HEK293 (cell line): ENCODE measurements around the gene MRTFA.

Experiments
- CTCF ChIA-PET: fragments of 350-600 bp; formaldehyde crosslinking; extraction: SDS; loops from one replicate; lab custom pipeline; 2021; ENCODE audit warnings: antibody characterized with exemption; lab: Yijun Ruan, JAX
- POLR2A ChIA-PET: fragments of 300-600 bp; formaldehyde crosslinking; extraction: SDS; loops from one replicate; lab custom pipeline; 2020; ENCODE audit warnings: antibody characterized with exemption, inconsistent platforms; lab: Yijun Ruan, JAX
- H3K27ac ChIP-seq: fragments of 200-500 bp; sonication (Bioruptor generic); 2 replicates; pipeline ENCODE4 v1.5.1; 2014; ENCODE audit warnings: low read depth, low read length, control low read depth, inconsistent platforms; ENCODE audit errors: extremely low read depth
- H3K36me3 ChIP-seq, 2 experiments: fragments of 200-500 bp in 1 of 2; sonication (Bioruptor generic) in 1 of 2; 1 replicate in 1 of 2; 2 replicates in 1 of 2; pipeline ENCODE4 v1.5.1; 2014 to 2017; ENCODE audit warnings: inconsistent platforms in 2 of 2, low read length in 2 of 2; ENCODE audit not compliant: control insufficient read depth in 2 of 2, insufficient read depth in 1 of 2
- H3K4me1 ChIP-seq: fragments of 200-500 bp; sonication (Bioruptor generic); 2 replicates; pipeline ENCODE4 v1.5.1; 2014; ENCODE audit warnings: mild to moderate bottlenecking, low read length, inconsistent platforms; ENCODE audit not compliant: control insufficient read depth, insufficient read depth
- H3K4me3 ChIP-seq: 2 replicates; pipeline ENCODE4 v1.5.1; 2011; ENCODE audit warnings: low read depth, mild to moderate bottlenecking, control low read depth, low read length, moderate library complexity
- H3K9me3 ChIP-seq: fragments of 200-500 bp; sonication (Bioruptor generic); 2 replicates; pipeline ENCODE4 v1.5.1; 2014; ENCODE audit warnings: low read depth, low read length, inconsistent platforms; ENCODE audit not compliant: control insufficient read depth, insufficient read depth
- GLIS1 ChIP-seq: fragments of 450-650 bp; formaldehyde crosslinking; IDR thresholded peaks from 2 replicates; pipeline ENCODE4 v1.5.1; 2016; ENCODE audit warnings: missing biosample characterization, missing genetic modification characterization
- INSM2 ChIP-seq: fragments of 450-650 bp; formaldehyde crosslinking; IDR thresholded peaks from 2 replicates; pipeline ENCODE4 v1.5.1; 2016; ENCODE audit warnings: missing biosample characterization, missing genetic modification characterization
- KLF10 ChIP-seq: fragments of 450-650 bp; IDR thresholded peaks from 2 replicates; pipeline ENCODE4 v1.5.1; 2018; ENCODE audit warnings: missing biosample characterization, mild to moderate bottlenecking, missing genetic modification characterization
- PRDM4 ChIP-seq: fragments of 450-650 bp; formaldehyde crosslinking; IDR thresholded peaks from 2 replicates; pipeline ENCODE4 v1.5.1; 2017; ENCODE audit warnings: missing biosample characterization, missing genetic modification characterization
- SALL2 ChIP-seq: fragments of 450-650 bp; formaldehyde crosslinking; IDR thresholded peaks from 2 replicates; pipeline ENCODE4 v1.5.0; 2017; ENCODE audit warnings: missing biosample characterization, mild to moderate bottlenecking, missing genetic modification characterization, borderline replicate concordance
- YY2 ChIP-seq: fragments of 450-650 bp; formaldehyde crosslinking; IDR thresholded peaks from 2 replicates; pipeline ENCODE4 v1.5.1; 2016; ENCODE audit warnings: missing biosample characterization, missing genetic modification characterization
- ZBTB20 ChIP-seq: fragments of 450-650 bp; formaldehyde crosslinking; IDR thresholded peaks from 2 replicates; pipeline ENCODE4 v1.5.1; 2016; ENCODE audit warnings: missing biosample characterization, missing genetic modification characterization
- ZBTB7A ChIP-seq: fragments of 450-650 bp; formaldehyde crosslinking; IDR thresholded peaks from 2 replicates; pipeline ENCODE4 v1.5.1; 2016; ENCODE audit warnings: low read depth, missing biosample characterization, missing genetic modification characterization
- ZFHX2 ChIP-seq: fragments of 450-650 bp; formaldehyde crosslinking; conservative IDR thresholded peaks from 2 replicates; pipeline ENCODE4 v1.5.1; 2016; ENCODE audit warnings: missing biosample characterization, missing genetic modification characterization
- ZNF157 ChIP-seq: fragments of 450-650 bp; formaldehyde crosslinking; IDR thresholded peaks from 2 replicates; pipeline ENCODE4 v1.5.1; 2016; ENCODE audit warnings: missing biosample characterization, missing genetic modification characterization
- ZNF19 ChIP-seq: fragments of 450-650 bp; formaldehyde crosslinking; IDR thresholded peaks from 2 replicates; pipeline ENCODE4; 2016; ENCODE audit warnings: missing biosample characterization, missing genetic modification characterization, low read depth
- ZNF23 ChIP-seq: fragments of 450-650 bp; formaldehyde crosslinking; IDR thresholded peaks from 2 replicates; pipeline ENCODE4 v1.5.1; 2016; ENCODE audit warnings: missing biosample characterization, missing genetic modification characterization, borderline replicate concordance
- ZNF341 ChIP-seq: fragments of 450-650 bp; formaldehyde crosslinking; IDR thresholded peaks from 2 replicates; pipeline ENCODE4; 2016; ENCODE audit warnings: low read depth, missing biosample characterization, missing genetic modification characterization
- ZNF350 ChIP-seq: fragments of 450-650 bp; formaldehyde crosslinking; IDR thresholded peaks from 2 replicates; pipeline ENCODE4 v1.5.0; 2017; ENCODE audit warnings: missing biosample characterization, mild to moderate bottlenecking, missing genetic modification characterization
- ZNF423 ChIP-seq: fragments of 450-650 bp; formaldehyde crosslinking; IDR thresholded peaks from 2 replicates; pipeline ENCODE4 v1.5.1; 2016; ENCODE audit warnings: missing biosample characterization, missing genetic modification characterization
- ZNF488 ChIP-seq: fragments of 450-650 bp; formaldehyde crosslinking; IDR thresholded peaks from 2 replicates; pipeline ENCODE4 v1.5.1; 2016; ENCODE audit warnings: missing biosample characterization, missing genetic modification characterization
- ZNF549 ChIP-seq: fragments of 450-650 bp; IDR thresholded peaks from 2 replicates; pipeline ENCODE4 v1.5.1; 2018; ENCODE audit warnings: missing biosample characterization, missing genetic modification characterization, mild to moderate bottlenecking, inconsistent platforms, moderate library complexity
- ZNF76 ChIP-seq: fragments of 450-650 bp; formaldehyde crosslinking; IDR thresholded peaks from 2 replicates; pipeline ENCODE4; 2016; ENCODE audit warnings: low read depth, missing biosample characterization, missing genetic modification characterization, borderline replicate concordance
- ZSCAN5A ChIP-seq: fragments of 450-650 bp; formaldehyde crosslinking; IDR thresholded peaks from 2 replicates; pipeline ENCODE4 v1.5.1; 2016; ENCODE audit warnings: missing biosample characterization, missing genetic modification characterization

MRTFA gene

GRCh38 chr22:40653361-40653760 lies 16.8 kb upstream of the MRTFA start:
- TF ChIP-seq SALL2 (tag by site-specific recombination) = no peak
- TF ChIP-seq ZNF488 (tag by site-specific recombination) = no peak
- no peak for TF ChIP-seq ZSCAN5A (tag by site-specific recombination)
- no peak for TF ChIP-seq ZBTB7A (tag by site-specific recombination)
- TF ChIP-seq ZNF549 = no peak
- no peak for TF ChIP-seq ZNF76 (tag by site-specific recombination)
- no peak for TF ChIP-seq ZNF157 (tag by site-specific recombination)
- TF ChIP-seq ZNF350 (tag by site-specific recombination) = no peak
- TF ChIP-seq ZNF423 (tag by site-specific recombination) = no peak
- TF ChIP-seq ZNF23 (tag by site-specific recombination) = no peak
- TF ChIP-seq ZNF19 (tag by site-specific recombination) = no peak
- TF ChIP-seq YY2 (tag by site-specific recombination) = no peak
- no peak for TF ChIP-seq GLIS1 (tag by site-specific recombination)
- TF ChIP-seq ZBTB20 (tag by site-specific recombination) = no peak
- TF ChIP-seq ZFHX2 (tag by site-specific recombination) = no peak
- no peak for TF ChIP-seq PRDM4 (tag by site-specific recombination)
- no peak for TF ChIP-seq KLF10 (tag by site-specific recombination)
- TF ChIP-seq ZNF341 (tag by site-specific recombination) = no peak
- no peak for TF ChIP-seq INSM2
- H3K27ac ChIP-seq = peak overlapping the region; percentile 28; the same call in 1 of the 2 replicates
- POLR2A ChIA-PET = interaction anchor here (0.7 to 4.8 kb wide), 4 partner anchors 17 to 203 kb away, joined by 3 to 31 read pairs (median 6); partner anchors contain the start of genes MRTFA and ST13
- no peaks in the 10 kb centered on the region for H3K9me3 ChIP-seq
- H3K36me3 ChIP-seq = no peaks in the 10 kb centered on the region
- H3K4me3 ChIP-seq = no peak overlapping the region
- peaks cover 3% of the 10 kb centered on the region; the same call in 1 of the 2 replicates for H3K4me1 ChIP-seq
- CTCF ChIA-PET = interaction anchor here (0.8 to 13.4 kb wide), 3 partner anchors 26 to 246 kb away, joined by 3 to 278 read pairs (median 8); no protein-coding TSS in a partner anchor
